ENCODE results near the gene SYT11.
"Not testable (repeated sequence)": the region's sequence is repeated elsewhere in the genome, so short reads cannot be mapped to it uniquely, and the experiment has no call there.

Gene SYT11

DNA sequence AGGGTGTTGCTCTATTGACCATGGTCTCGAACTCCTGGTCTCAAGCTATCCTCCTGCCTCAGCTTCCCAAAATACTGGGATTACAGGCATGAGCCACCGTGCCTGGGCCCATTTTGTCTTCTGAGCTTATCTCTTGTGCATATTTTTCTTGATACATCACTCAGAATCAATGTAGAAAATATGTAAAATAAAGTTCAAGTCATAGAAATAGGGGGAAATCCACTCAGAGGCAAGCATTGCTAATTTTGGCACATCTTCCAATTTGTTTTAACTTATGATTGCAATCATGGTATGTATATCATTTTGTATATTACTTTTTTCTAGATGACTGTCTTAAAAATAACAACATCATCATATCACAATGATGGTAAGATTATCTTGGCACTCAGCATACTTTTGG, 30.2 kb downstream of the SYT11 start:
- ATAC-seq: no peak
- TF ChIP-seq ZFP3 (CRISPR knock-in tag; IDR thresholded peaks at IDR 0.05): no peak
- no peak for TF ChIP-seq ESRRG (CRISPR knock-in tag; IDR thresholded peaks at IDR 0.05)
- TF ChIP-seq, protein P1, sequence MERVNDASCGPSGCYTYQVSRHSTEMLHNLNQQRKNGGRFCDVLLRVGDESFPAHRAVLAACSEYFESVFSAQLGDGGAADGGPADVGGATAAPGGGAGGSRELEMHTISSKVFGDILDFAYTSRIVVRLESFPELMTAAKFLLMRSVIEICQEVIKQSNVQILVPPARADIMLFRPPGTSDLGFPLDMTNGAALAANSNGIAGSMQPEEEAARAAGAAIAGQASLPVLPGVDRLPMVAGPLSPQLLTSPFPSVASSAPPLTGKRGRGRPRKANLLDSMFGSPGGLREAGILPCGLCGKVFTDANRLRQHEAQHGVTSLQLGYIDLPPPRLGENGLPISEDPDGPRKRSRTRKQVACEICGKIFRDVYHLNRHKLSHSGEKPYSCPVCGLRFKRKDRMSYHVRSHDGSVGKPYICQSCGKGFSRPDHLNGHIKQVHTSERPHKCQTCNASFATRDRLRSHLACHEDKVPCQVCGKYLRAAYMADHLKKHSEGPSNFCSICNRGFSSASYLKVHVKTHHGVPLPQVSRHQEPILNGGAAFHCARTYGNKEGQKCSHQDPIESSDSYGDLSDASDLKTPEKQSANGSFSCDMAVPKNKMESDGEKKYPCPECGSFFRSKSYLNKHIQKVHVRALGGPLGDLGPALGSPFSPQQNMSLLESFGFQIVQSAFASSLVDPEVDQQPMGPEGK (CRISPR knock-in tag; IDR thresholded peaks at IDR 0.05; ENCODE audit: borderline replicate concordance): no peak
- no peak for TF ChIP-seq GLIS3 (CRISPR knock-in tag; IDR thresholded peaks at IDR 0.05)
- no peak for TF ChIP-seq TOX (CRISPR knock-in tag; IDR thresholded peaks at IDR 0.05; ENCODE audit: borderline replicate concordance)
- no peak for TF ChIP-seq ARNTL (CRISPR knock-in tag; IDR thresholded peaks at IDR 0.05; ENCODE audit: borderline replicate concordance, low read depth)
- TF ChIP-seq TCF4 (CRISPR knock-in tag; IDR thresholded peaks at IDR 0.05; ENCODE audit: borderline replicate concordance): no peak
- TF ChIP-seq RARB (CRISPR knock-in tag; IDR thresholded peaks at IDR 0.05): no peak

DNA sequence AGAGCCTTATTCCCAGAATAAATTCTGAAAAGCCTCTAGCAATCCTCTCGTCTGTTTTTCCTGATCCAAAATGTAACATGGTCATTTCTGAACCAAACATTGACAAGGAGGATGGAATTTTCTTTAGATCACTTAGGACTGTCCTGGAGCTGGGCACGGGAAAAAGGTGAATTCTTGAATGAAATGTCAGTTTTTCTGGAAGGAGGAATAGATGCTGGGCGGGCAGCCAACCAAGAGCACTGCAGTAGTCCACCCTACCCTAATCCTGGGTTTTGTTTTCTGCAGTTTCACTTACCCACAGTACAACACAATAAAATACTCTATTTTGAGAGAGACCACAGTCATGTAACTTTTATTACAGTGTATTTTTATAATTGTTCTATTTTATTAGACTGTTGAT, 30.9 kb downstream of the SYT11 start:
- ATAC-seq: no peak
- TF ChIP-seq TCF4 (CRISPR knock-in tag; IDR thresholded peaks at IDR 0.05; ENCODE audit: borderline replicate concordance) (no peak), ZC3H10 (CRISPR knock-in tag; IDR thresholded peaks at IDR 0.05) (no peak), ZNF8 (CRISPR knock-in tag; IDR thresholded peaks at IDR 0.05) (no peak), TOX (CRISPR knock-in tag; IDR thresholded peaks at IDR 0.05; ENCODE audit: borderline replicate concordance) (no peak), PPARA (CRISPR knock-in tag; IDR thresholded peaks at IDR 0.05; ENCODE audit: borderline replicate concordance) (no peak), BACH2 (CRISPR knock-in tag; IDR thresholded peaks at IDR 0.05; ENCODE audit: borderline replicate concordance) (no peak), OSR1 (CRISPR knock-in tag; IDR thresholded peaks at IDR 0.05) (no peak), ZNF565 (CRISPR knock-in tag; conservative IDR thresholded peaks at IDR 0.05; ENCODE audit: low read depth) (no peak), ZNF70 (CRISPR knock-in tag; IDR thresholded peaks at IDR 0.05) (no peak), ZFP30 (CRISPR knock-in tag; IDR thresholded peaks at IDR 0.05) (no peak), CSDC2 (CRISPR knock-in tag; IDR thresholded peaks at IDR 0.05) (no peak), SNAI2 (CRISPR knock-in tag; IDR thresholded peaks at IDR 0.05) (no peak), ISL1 (CRISPR knock-in tag; IDR thresholded peaks at IDR 0.05) (no peak)
- TF ChIP-seq, protein P2, sequence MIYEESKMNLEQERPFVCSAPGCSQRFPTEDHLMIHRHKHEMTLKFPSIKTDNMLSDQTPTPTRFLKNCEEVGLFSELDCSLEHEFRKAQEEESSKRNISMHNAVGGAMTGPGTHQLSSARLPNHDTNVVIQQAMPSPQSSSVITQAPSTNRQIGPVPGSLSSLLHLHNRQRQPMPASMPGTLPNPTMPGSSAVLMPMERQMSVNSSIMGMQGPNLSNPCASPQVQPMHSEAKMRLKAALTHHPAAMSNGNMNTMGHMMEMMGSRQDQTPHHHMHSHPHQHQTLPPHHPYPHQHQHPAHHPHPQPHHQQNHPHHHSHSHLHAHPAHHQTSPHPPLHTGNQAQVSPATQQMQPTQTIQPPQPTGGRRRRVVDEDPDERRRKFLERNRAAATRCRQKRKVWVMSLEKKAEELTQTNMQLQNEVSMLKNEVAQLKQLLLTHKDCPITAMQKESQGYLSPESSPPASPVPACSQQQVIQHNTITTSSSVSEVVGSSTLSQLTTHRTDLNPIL (CRISPR knock-in tag; IDR thresholded peaks at IDR 0.05; ENCODE audit: low read depth): no peak
- TF ChIP-seq, protein P3, sequence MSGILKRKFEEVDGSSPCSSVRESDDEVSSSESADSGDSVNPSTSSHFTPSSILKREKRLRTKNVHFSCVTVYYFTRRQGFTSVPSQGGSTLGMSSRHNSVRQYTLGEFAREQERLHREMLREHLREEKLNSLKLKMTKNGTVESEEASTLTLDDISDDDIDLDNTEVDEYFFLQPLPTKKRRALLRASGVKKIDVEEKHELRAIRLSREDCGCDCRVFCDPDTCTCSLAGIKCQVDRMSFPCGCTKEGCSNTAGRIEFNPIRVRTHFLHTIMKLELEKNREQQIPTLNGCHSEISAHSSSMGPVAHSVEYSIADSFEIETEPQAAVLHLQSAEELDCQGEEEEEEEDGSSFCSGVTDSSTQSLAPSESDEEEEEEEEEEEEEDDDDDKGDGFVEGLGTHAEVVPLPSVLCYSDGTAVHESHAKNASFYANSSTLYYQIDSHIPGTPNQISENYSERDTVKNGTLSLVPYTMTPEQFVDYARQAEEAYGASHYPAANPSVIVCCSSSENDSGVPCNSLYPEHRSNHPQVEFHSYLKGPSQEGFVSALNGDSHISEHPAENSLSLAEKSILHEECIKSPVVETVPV (CRISPR knock-in tag; IDR thresholded peaks at IDR 0.05): no peak

- ATAC-seq: peak; percentile 69
- no peak for TF ChIP-seq PPARA (CRISPR knock-in tag; IDR thresholded peaks at IDR 0.05; ENCODE audit: borderline replicate concordance)
- no peak for TF ChIP-seq ZFP30 (CRISPR knock-in tag; IDR thresholded peaks at IDR 0.05)
- peak; percentile 67 for TF ChIP-seq TOX (CRISPR knock-in tag; IDR thresholded peaks at IDR 0.05; ENCODE audit: borderline replicate concordance)
- no peak for TF ChIP-seq ZNF565 (CRISPR knock-in tag; conservative IDR thresholded peaks at IDR 0.05; ENCODE audit: low read depth)
- TF ChIP-seq BACH2 (CRISPR knock-in tag; IDR thresholded peaks at IDR 0.05; ENCODE audit: borderline replicate concordance): no peak
- TF ChIP-seq ISL1 (CRISPR knock-in tag; IDR thresholded peaks at IDR 0.05): no peak
- no peak for TF ChIP-seq ZFP3 (CRISPR knock-in tag; IDR thresholded peaks at IDR 0.05)
- peak; percentile 4; the same call in 1 of the 2 replicates for TF ChIP-seq ZC3H10 (CRISPR knock-in tag; IDR thresholded peaks at IDR 0.05)
- 0 out of 2 replicates have a peak, but pooled peaks have one; percentile 24 for TF ChIP-seq RARB (CRISPR knock-in tag; IDR thresholded peaks at IDR 0.05)
- TF ChIP-seq ESRRG (CRISPR knock-in tag; IDR thresholded peaks at IDR 0.05): no peak
- no peak for TF ChIP-seq ARNTL (CRISPR knock-in tag; IDR thresholded peaks at IDR 0.05; ENCODE audit: borderline replicate concordance, low read depth)
- no peak for TF ChIP-seq GLIS3 (CRISPR knock-in tag; IDR thresholded peaks at IDR 0.05)
Observed at GRCh38 chr1:155892796-155893195, 33.4 kb downstream of the SYT11 start.

DNA sequence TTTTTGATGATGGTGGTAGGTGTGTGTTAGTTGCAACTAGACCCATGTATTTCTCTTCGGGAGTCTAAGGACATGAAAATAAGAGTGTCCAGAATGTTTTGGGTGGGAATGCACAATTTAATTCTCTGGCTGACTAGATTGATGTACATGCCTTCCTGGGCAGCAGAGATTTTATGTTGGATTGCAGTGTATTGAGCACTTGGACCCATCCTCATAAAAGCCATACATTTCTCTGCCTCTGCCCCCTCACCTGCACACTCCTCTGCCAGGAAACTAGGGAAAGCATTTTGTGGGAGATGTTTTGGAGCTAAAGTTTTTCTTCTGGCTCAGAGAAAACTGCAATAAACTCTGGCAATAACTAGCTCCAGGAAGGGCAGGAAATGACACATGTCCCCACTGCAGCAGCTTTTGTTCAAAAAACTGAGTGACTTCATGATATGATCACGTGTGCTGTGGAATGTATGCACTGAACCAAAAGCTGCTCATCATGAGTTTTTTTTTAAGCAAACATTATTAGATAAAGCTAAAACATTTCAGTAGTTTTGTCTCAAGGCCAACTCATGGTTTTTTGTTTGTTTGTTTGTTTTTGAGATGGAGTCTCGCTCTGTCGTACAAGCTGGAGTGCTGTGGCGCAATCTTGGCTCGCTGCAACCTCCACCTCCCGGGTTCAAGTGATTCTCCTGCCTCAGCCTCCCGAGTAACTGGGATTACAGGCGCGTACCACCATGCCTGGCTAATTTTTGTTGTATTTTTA, 34.2 kb downstream of the SYT11 start:
- ATAC-seq: peak; percentile 70
- TF ChIP-seq TOX (CRISPR knock-in tag; IDR thresholded peaks at IDR 0.05; ENCODE audit: borderline replicate concordance) (0 out of 2 replicates have a peak, but pooled peaks have one; percentile 9), ZNF565 (CRISPR knock-in tag; conservative IDR thresholded peaks at IDR 0.05; ENCODE audit: low read depth) (no peak)

DNA sequence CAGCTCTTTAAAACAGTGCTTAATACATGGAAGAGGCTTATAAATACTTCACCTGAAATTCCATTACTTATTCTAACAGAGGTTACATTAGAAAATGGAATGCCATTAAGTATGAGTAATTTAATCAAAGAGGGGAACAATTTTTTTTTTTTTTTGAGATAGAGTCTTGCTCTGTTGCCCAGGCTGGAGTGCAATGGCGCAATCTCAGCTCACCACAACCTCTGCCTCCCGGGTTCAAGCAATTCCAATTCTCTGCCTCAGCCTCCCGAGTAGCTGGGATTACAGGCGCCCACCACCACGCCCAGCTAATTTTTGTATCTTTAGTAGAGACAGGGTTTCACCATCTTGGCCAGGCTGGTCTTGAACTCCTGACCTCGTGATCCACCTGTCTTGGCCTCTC, 36.2 kb downstream of the SYT11 start:
- not testable (repeated sequence) for ATAC-seq

- not testable (repeated sequence) for ATAC-seq
Observed at GRCh38 chr1:155896476-155896875, 37.1 kb downstream of the SYT11 start.
